Activated T-helper 2 cell treated with anti-CD3 and anti-CD28 coated beads, Interferon-gamma antibody, Interleukin-2, Interleukin-4, amounts not matched to agents 10 μg/mL and 5 μg/mL and 100 μg/mL, durations not matched to agents 14 hours and 24 hours and 36 hours (primary cell): Measurements from ENCODE around the gene ZNF747. TPM values are rescaled to one million over a fixed set of nuclear protein-coding genes. Genes with fewer than 3 reads are reported as not detected.
"Not testable (repeated sequence)": the region's sequence is repeated elsewhere in the genome, so short reads cannot be mapped to it uniquely, and the experiment has no call there.

ENCODE experiments used
- DNase-seq: peaks from one replicate; pipeline ENCODE4 v3.0.0; 2021; ENCODE audit warnings: low spot score
- H3K27ac Mint-ChIP-seq: one replicate; pipeline ENCODE4 v1.8.0; 2021; ENCODE audit warnings: mixed read lengths
- H3K27me3 Mint-ChIP-seq: one replicate; pipeline ENCODE4 v1.8.0; 2021; ENCODE audit warnings: low read depth, mixed read lengths
- H3K36me3 Mint-ChIP-seq: one replicate; pipeline ENCODE4 v1.8.0; 2021; ENCODE audit warnings: low read depth, mixed read lengths
- H3K4me1 Mint-ChIP-seq: one replicate; pipeline ENCODE4 v1.8.0; 2021; ENCODE audit warnings: low read depth, mixed read lengths
- H3K4me3 Mint-ChIP-seq: one replicate; pipeline ENCODE4 v1.8.0; 2021; ENCODE audit warnings: low read depth, mild to moderate bottlenecking, moderate library complexity, mixed read lengths
- H3K9me3 Mint-ChIP-seq: one replicate; pipeline ENCODE4 v1.8.0; 2021; ENCODE audit warnings: mixed read lengths
- intact Hi-C: fragments of 100-400 bp; cut with micrococcal nuclease; formaldehyde crosslinking; loops from one replicate; pipeline ENCODE4 v1.15.1; 2023
- total RNA-seq: library from RNA; stranded (reverse); gene quantifications from 2 replicates; pipeline ENCODE4 v1.2.3, GENCODE V29; 2022

The ZNF747 gene
- total RNA-seq, 1 donor from 2014 or later, result 11.8 TPM

GRCh38 chr16:30554557-30555314 lies 20.1 kb upstream of the ZNF747 start:
- Mint-ChIP-seq H3K4me1 (peaks cover 48% of the 10 kb centered on the region), H3K27ac (peak overlapping the region; percentile 28), H3K27me3 (no peaks in the 10 kb centered on the region), H3K4me3 (no peak overlapping the region), H3K9me3 (no peaks in the 10 kb centered on the region), H3K36me3 (peaks cover 36% of the 10 kb centered on the region)
- intact Hi-C loops, result no loop called here
- no peak for DNase-seq

GRCh38 chr16:30553393-30553899 lies 18.8 kb upstream of the ZNF747 start:
- Mint-ChIP-seq H3K27ac (peak overlapping the region; percentile 95), H3K4me1 (peaks cover 45% of the 10 kb centered on the region), H3K9me3 (no peaks in the 10 kb centered on the region), H3K4me3 (peak overlapping the region; percentile 8), H3K27me3 (no peaks in the 10 kb centered on the region), H3K36me3 (peaks cover 36% of the 10 kb centered on the region)
- intact Hi-C loops, result no loop called here
- DNase-seq, result no peak

- peak overlapping the region; percentile 95 for H3K27ac Mint-ChIP-seq
- H3K9me3 Mint-ChIP-seq, result no peaks in the 10 kb centered on the region
- H3K4me3 Mint-ChIP-seq, result peak overlapping the region; percentile 17
- peaks cover 36% of the 10 kb centered on the region for H3K36me3 Mint-ChIP-seq
- no peaks in the 10 kb centered on the region for H3K27me3 Mint-ChIP-seq
- peaks cover 47% of the 10 kb centered on the region for H3K4me1 Mint-ChIP-seq
- intact Hi-C loops, result no loop called here
- no peak for DNase-seq
These were observed 18.3 kb upstream of the ZNF747 start for GRCh38 chr16:30552956-30553355.

- intact Hi-C loops, result loop anchor here (1.0 kb wide), 1 partner anchor 17 kb away; no protein-coding TSS in a partner anchor
These were observed 17.1 kb upstream of the ZNF747 start for GRCh38 chr16:30551781-30552180.

GRCh38 chr16:30548416-30549253 lies 14.0 kb upstream of the ZNF747 start:
- H3K27me3 Mint-ChIP-seq, result no peaks in the 10 kb centered on the region
- peaks cover 17% of the 10 kb centered on the region for H3K36me3 Mint-ChIP-seq
- peaks cover 38% of the 10 kb centered on the region for H3K4me1 Mint-ChIP-seq
- DNase-seq, result no peak
- intact Hi-C loops, result no loop called here
- no peak overlapping the region for H3K4me3 Mint-ChIP-seq
- H3K9me3 Mint-ChIP-seq, result no peaks in the 10 kb centered on the region
- H3K27ac Mint-ChIP-seq, result peak overlapping the region; percentile 31

More at GRCh38 chr16:30551781-30552180, 17.1 kb upstream of the ZNF747 start:
- Mint-ChIP-seq H3K9me3 (no peaks in the 10 kb centered on the region), H3K36me3 (peaks cover 36% of the 10 kb centered on the region), H3K27me3 (no peaks in the 10 kb centered on the region), H3K4me1 (peaks cover 48% of the 10 kb centered on the region), H3K4me3 (peak overlapping the region; percentile 58), H3K27ac (peak overlapping the region; percentile 95)
- peak; percentile 77 for DNase-seq

GRCh38 chr16:30546115-30546514 lies 11.5 kb upstream of the ZNF747 start:
- no peaks in the 10 kb centered on the region for H3K36me3 Mint-ChIP-seq
- H3K4me3 Mint-ChIP-seq, result no peak overlapping the region
- peaks cover 14% of the 10 kb centered on the region for H3K4me1 Mint-ChIP-seq
- H3K27me3 Mint-ChIP-seq, result no peaks in the 10 kb centered on the region
- no peak overlapping the region for H3K27ac Mint-ChIP-seq
- no peak for DNase-seq
- intact Hi-C loops, result no loop called here
- H3K9me3 Mint-ChIP-seq, result no peaks in the 10 kb centered on the region

GRCh38 chr16:30543067-30543466 lies 8.4 kb upstream of the ZNF747 start:
- peaks cover 3% of the 10 kb centered on the region for H3K4me1 Mint-ChIP-seq
- H3K27me3 Mint-ChIP-seq, result no peaks in the 10 kb centered on the region
- no peak overlapping the region for H3K27ac Mint-ChIP-seq
- no peak overlapping the region for H3K4me3 Mint-ChIP-seq
- H3K9me3 Mint-ChIP-seq, result no peaks in the 10 kb centered on the region
- peaks cover 2% of the 10 kb centered on the region for H3K36me3 Mint-ChIP-seq
- DNase-seq, result no peak
- intact Hi-C loops, result no loop called here

GRCh38 chr16:30541502-30542329 lies 7.1 kb upstream of the ZNF747 start:
- intact Hi-C loops, result no loop called here
- no peak overlapping the region for H3K27ac Mint-ChIP-seq
- H3K9me3 Mint-ChIP-seq, result no peaks in the 10 kb centered on the region
- peaks cover 14% of the 10 kb centered on the region for H3K36me3 Mint-ChIP-seq
- H3K4me3 Mint-ChIP-seq, result no peak overlapping the region
- H3K27me3 Mint-ChIP-seq, result no peaks in the 10 kb centered on the region
- DNase-seq, result no peak
- H3K4me1 Mint-ChIP-seq, result peaks cover 8% of the 10 kb centered on the region

- H3K9me3 Mint-ChIP-seq, H3K27ac Mint-ChIP-seq, intact Hi-C loops, H3K4me3 Mint-ChIP-seq, DNase-seq, H3K27me3 Mint-ChIP-seq: not testable (repeated sequence)
- Mint-ChIP-seq H3K36me3 (peaks cover 21% of the 10 kb centered on the region), H3K4me1 (peaks cover 13% of the 10 kb centered on the region)
These were observed 6.3 kb upstream of the ZNF747 start for GRCh38 chr16:30540916-30541464.

- not testable (repeated sequence) for H3K4me3 Mint-ChIP-seq, H3K27me3 Mint-ChIP-seq, H3K27ac Mint-ChIP-seq, H3K9me3 Mint-ChIP-seq, DNase-seq
- intact Hi-C loops, result loop anchor here (5.0 kb wide), 1 partner anchor 87 kb away; no protein-coding TSS in a partner anchor
- peaks cover 16% of the 10 kb centered on the region for H3K4me1 Mint-ChIP-seq
- peaks cover 25% of the 10 kb centered on the region for H3K36me3 Mint-ChIP-seq
These were observed 5.4 kb upstream of the ZNF747 start for GRCh38 chr16:30539986-30540526.

- H3K27ac Mint-ChIP-seq, result no peak overlapping the region
- H3K27me3 Mint-ChIP-seq, result no peaks in the 10 kb centered on the region
- H3K4me3 Mint-ChIP-seq, result no peak overlapping the region
- intact Hi-C loops, result loop anchor here (5.0 kb wide), 1 partner anchor 88 kb away; no protein-coding TSS in a partner anchor
- no peaks in the 10 kb centered on the region for H3K9me3 Mint-ChIP-seq
- peaks cover 28% of the 10 kb centered on the region for H3K36me3 Mint-ChIP-seq
- peaks cover 17% of the 10 kb centered on the region for H3K4me1 Mint-ChIP-seq
- DNase-seq, result no peak
These were observed 4.6 kb upstream of the ZNF747 start for GRCh38 chr16:30539000-30539964.
